ENCODE results near the gene RPA1.

RPA1 gene

GRCh38 chr17:1782171-1782567, 47.6 kb upstream of the RPA1 start:
- H3K27ac ChIP-seq (ENCODE audit: extremely low read depth, low read depth, low read length), result no peak overlapping the region
- H3K4me3 ChIP-seq (ENCODE audit: low read depth, low read length), result no peak overlapping the region
- CTCF ChIA-PET, result interaction anchor here (0.6 to 8.9 kb wide), 6 partner anchors 10 to 113 kb away, joined by 3 to 104 read pairs (median 14); partner anchors contain the start of gene WDR81
- no peaks in the 10 kb centered on the region for H3K9me3 ChIP-seq (ENCODE audit: control insufficient read depth, insufficient read depth, low read depth, low read length)
- POLR2A ChIA-PET, result interaction anchor here (0.6 to 0.9 kb wide), 2 partner anchors 10 to 66 kb away, joined by 4 to 5 read pairs; no protein-coding TSS in a partner anchor
- H3K4me1 ChIP-seq (ENCODE audit: control insufficient read depth, insufficient read depth, low read length), result peaks cover 8% of the 10 kb centered on the region
- peaks cover 32 to 86% of the 10 kb centered on the region in 2 experiments for H3K36me3 ChIP-seq (ENCODE audit: control insufficient read depth in 2 of 2, insufficient read depth in 1 of 2, low read length in 2 of 2)
- no peak for TF ChIP-seq ZNF157 (tag by site-specific recombination; IDR thresholded peaks at IDR 0.05)
- no peak for TF ChIP-seq OVOL3 (tag by site-specific recombination; IDR thresholded peaks at IDR 0.05)
- TF ChIP-seq ZNF121 (tag by site-specific recombination; IDR thresholded peaks at IDR 0.05), result peak; percentile 90

GRCh38 chr17:1783271-1783670, 46.5 kb upstream of the RPA1 start:
- peaks cover 11% of the 10 kb centered on the region for H3K4me1 ChIP-seq (ENCODE audit: control insufficient read depth, insufficient read depth, low read length)
- H3K36me3 ChIP-seq (ENCODE audit: control insufficient read depth in 2 of 2, insufficient read depth in 1 of 2, low read length in 2 of 2), result peaks cover 29 to 81% of the 10 kb centered on the region in 2 experiments
- no peak overlapping the region for H3K4me3 ChIP-seq (ENCODE audit: low read depth, low read length)
- TF ChIP-seq, protein P1, sequence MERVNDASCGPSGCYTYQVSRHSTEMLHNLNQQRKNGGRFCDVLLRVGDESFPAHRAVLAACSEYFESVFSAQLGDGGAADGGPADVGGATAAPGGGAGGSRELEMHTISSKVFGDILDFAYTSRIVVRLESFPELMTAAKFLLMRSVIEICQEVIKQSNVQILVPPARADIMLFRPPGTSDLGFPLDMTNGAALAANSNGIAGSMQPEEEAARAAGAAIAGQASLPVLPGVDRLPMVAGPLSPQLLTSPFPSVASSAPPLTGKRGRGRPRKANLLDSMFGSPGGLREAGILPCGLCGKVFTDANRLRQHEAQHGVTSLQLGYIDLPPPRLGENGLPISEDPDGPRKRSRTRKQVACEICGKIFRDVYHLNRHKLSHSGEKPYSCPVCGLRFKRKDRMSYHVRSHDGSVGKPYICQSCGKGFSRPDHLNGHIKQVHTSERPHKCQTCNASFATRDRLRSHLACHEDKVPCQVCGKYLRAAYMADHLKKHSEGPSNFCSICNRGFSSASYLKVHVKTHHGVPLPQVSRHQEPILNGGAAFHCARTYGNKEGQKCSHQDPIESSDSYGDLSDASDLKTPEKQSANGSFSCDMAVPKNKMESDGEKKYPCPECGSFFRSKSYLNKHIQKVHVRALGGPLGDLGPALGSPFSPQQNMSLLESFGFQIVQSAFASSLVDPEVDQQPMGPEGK (tag by site-specific recombination; IDR thresholded peaks at IDR 0.05), result no peak
- TF ChIP-seq ZSCAN18 (tag by site-specific recombination; IDR thresholded peaks at IDR 0.05) (no peak), ZNF747 (tag by site-specific recombination; IDR thresholded peaks at IDR 0.05) (no peak), ZNF423 (tag by site-specific recombination; IDR thresholded peaks at IDR 0.05) (no peak), ZBTB6 (tag by site-specific recombination; IDR thresholded peaks at IDR 0.05) (no peak), ZNF114 (tag by site-specific recombination; IDR thresholded peaks at IDR 0.05) (no peak), GLIS2 (tag by site-specific recombination; IDR thresholded peaks at IDR 0.05) (no peak), ZNF510 (tag by site-specific recombination; IDR thresholded peaks at IDR 0.05; ENCODE audit: insufficient replicate concordance) (no peak), REPIN1 (tag by site-specific recombination; IDR thresholded peaks at IDR 0.05; ENCODE audit: low read depth) (no peak), ZNF555 (tag by site-specific recombination; conservative IDR thresholded peaks at IDR 0.05) (no peak), ZFP3 (tag by site-specific recombination; IDR thresholded peaks at IDR 0.05; ENCODE audit: low read depth) (no peak)
- no peaks in the 10 kb centered on the region for H3K9me3 ChIP-seq (ENCODE audit: control insufficient read depth, insufficient read depth, low read depth, low read length)
- no peak overlapping the region for H3K27ac ChIP-seq (ENCODE audit: extremely low read depth, low read depth, low read length)
- POLR2A ChIA-PET, result interaction anchor here (0.6 to 1.7 kb wide), 7 partner anchors 10 to 99 kb away, joined by 3 to 18 read pairs (median 3); partner anchors contain the start of gene SERPINF1
- CTCF ChIA-PET, result interaction anchor here (0.9 to 8.9 kb wide), 19 partner anchors 10 to 243 kb away, joined by 3 to 104 read pairs (median 6); partner anchors contain the start of genes RPA1, SERPINF1, SMYD4 and WDR81

DNA sequence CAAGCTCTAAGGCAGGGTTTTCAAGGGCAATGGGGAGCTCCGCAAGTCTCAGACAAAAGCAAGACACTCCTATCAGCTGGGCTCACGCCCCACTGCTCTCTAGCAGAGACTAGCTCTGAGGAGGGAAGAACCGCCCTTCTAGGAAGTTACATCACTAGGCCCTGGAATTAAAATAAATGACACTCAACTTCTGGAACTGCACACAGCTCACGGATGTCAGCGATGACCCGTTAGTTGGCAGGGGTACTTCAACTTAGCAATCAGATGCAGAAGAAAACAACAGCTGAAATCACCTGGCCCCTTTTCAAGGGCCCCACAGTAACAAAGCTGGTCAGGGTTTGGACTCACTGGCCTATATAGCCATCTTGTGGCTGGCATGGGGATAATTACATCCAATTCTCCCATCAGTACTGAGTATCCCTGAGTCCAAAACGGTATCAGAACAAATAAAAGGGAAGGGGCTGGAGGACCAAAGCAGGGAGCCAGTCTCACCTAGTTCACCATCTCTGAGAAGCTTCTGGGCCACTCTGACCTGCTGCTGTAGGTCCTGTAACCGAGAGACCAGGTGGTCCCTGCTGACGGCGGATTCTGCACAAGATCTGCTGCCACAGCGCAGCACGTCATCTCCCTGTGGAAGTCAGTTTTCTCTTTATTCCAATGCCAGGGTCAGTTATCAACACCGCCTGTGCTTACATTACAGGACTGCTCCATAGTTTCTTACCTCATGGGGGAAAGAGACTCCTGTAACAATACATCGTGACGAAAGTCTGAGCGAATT, 45.8 kb upstream of the RPA1 start:
- ChIA-PET POLR2A (interaction anchor here (1.0 to 1.7 kb wide), 6 partner anchors 11 to 100 kb away, joined by 3 to 18 read pairs (median 3); partner anchors contain the start of gene SERPINF1), CTCF (interaction anchor here (0.6 to 8.9 kb wide), 26 partner anchors 9 to 562 kb away, joined by 3 to 104 read pairs (median 5); partner anchors contain the start of genes RPA1, SERPINF1, SMYD4 and WDR81)
- Histone ChIP-seq H3K9me3 (ENCODE audit: control insufficient read depth, insufficient read depth, low read depth, low read length) (no peaks in the 10 kb centered on the region), H3K36me3 (ENCODE audit: control insufficient read depth in 2 of 2, insufficient read depth in 1 of 2, low read length in 2 of 2) (peaks cover 25 to 76% of the 10 kb centered on the region in 2 experiments), H3K4me1 (ENCODE audit: control insufficient read depth, insufficient read depth, low read length) (peaks cover 11% of the 10 kb centered on the region), H3K4me3 (ENCODE audit: low read depth, low read length) (no peak overlapping the region), H3K27ac (ENCODE audit: extremely low read depth, low read depth, low read length) (no peak overlapping the region)
- TF ChIP-seq, protein P2, sequence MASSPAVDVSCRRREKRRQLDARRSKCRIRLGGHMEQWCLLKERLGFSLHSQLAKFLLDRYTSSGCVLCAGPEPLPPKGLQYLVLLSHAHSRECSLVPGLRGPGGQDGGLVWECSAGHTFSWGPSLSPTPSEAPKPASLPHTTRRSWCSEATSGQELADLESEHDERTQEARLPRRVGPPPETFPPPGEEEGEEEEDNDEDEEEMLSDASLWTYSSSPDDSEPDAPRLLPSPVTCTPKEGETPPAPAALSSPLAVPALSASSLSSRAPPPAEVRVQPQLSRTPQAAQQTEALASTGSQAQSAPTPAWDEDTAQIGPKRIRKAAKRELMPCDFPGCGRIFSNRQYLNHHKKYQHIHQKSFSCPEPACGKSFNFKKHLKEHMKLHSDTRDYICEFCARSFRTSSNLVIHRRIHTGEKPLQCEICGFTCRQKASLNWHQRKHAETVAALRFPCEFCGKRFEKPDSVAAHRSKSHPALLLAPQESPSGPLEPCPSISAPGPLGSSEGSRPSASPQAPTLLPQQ (tag by site-specific recombination; IDR thresholded peaks at IDR 0.05), result peak; percentile 59
- TF ChIP-seq ZNF37A (tag by site-specific recombination; IDR thresholded peaks at IDR 0.05) (no peak), ZNF660 (tag by site-specific recombination; IDR thresholded peaks at IDR 0.05) (0 out of 2 replicates have a peak, but pooled peaks have one; percentile 43), ZNF2 (tag by site-specific recombination; IDR thresholded peaks at IDR 0.05) (no peak)
- TF ChIP-seq, protein P3, sequence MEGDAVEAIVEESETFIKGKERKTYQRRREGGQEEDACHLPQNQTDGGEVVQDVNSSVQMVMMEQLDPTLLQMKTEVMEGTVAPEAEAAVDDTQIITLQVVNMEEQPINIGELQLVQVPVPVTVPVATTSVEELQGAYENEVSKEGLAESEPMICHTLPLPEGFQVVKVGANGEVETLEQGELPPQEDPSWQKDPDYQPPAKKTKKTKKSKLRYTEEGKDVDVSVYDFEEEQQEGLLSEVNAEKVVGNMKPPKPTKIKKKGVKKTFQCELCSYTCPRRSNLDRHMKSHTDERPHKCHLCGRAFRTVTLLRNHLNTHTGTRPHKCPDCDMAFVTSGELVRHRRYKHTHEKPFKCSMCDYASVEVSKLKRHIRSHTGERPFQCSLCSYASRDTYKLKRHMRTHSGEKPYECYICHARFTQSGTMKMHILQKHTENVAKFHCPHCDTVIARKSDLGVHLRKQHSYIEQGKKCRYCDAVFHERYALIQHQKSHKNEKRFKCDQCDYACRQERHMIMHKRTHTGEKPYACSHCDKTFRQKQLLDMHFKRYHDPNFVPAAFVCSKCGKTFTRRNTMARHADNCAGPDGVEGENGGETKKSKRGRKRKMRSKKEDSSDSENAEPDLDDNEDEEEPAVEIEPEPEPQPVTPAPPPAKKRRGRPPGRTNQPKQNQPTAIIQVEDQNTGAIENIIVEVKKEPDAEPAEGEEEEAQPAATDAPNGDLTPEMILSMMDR (tag by site-specific recombination; IDR thresholded peaks at IDR 0.05), result peak; percentile 62; the same call in 1 of the 2 replicates
- TF ChIP-seq, protein P4, sequence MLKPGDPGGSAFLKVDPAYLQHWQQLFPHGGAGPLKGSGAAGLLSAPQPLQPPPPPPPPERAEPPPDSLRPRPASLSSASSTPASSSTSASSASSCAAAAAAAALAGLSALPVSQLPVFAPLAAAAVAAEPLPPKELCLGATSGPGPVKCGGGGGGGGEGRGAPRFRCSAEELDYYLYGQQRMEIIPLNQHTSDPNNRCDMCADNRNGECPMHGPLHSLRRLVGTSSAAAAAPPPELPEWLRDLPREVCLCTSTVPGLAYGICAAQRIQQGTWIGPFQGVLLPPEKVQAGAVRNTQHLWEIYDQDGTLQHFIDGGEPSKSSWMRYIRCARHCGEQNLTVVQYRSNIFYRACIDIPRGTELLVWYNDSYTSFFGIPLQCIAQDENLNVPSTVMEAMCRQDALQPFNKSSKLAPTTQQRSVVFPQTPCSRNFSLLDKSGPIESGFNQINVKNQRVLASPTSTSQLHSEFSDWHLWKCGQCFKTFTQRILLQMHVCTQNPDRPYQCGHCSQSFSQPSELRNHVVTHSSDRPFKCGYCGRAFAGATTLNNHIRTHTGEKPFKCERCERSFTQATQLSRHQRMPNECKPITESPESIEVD (tag by site-specific recombination; IDR thresholded peaks at IDR 0.05), result no peak

Measured in HEK293 (cell line).